Measurements from ENCODE around the gene GPC2.

Gene GPC2

GRCh38 chr7:100169147-100169850, 7.9 kb downstream of the GPC2 start:
- no CpG with 5 or more reads among the region's 11 CpGs for WGBS (ENCODE audit: extremely low coverage, insufficient coverage, insufficient read length)

GRCh38 chr7:100167912-100168323, 9.3 kb downstream of the GPC2 start:
- Histone ChIP-seq H2BK120ac (ENCODE audit: insufficient read depth, low read length, poor library complexity) (no peak overlapping the region), H3K4me1 (ENCODE audit: control insufficient read depth in 1 of 2, insufficient read depth in 2 of 2, low read length in 2 of 2) (peaks cover 3 to 4% of the 10 kb centered on the region in 2 experiments), H3K79me2 (ENCODE audit: control insufficient read depth, insufficient read depth, low read length, poor library complexity) (no peaks in the 10 kb centered on the region), H3K79me1 (ENCODE audit: low read length) (no peaks in the 10 kb centered on the region), H4K12ac (ENCODE audit: low read depth, low read length) (no peak overlapping the region), H3K9me3 (ENCODE audit: insufficient read depth, low read depth, low read length) (peaks cover 3% of the 10 kb centered on the region), H2BK5ac (ENCODE audit: low read depth, low read length, poor library complexity) (no peak overlapping the region), H2AK5ac (ENCODE audit: low read length) (no peak overlapping the region), H3K36me3 (ENCODE audit: control insufficient read depth in 1 of 2, insufficient read depth in 2 of 2, low read length in 2 of 2) (no peaks in the 10 kb centered on the region), H3K27me3 (ENCODE audit: insufficient read depth, low read length) (peaks cover 42% of the 10 kb centered on the region), H3K4me2 (ENCODE audit: low read length) (peak overlapping the region; percentile 17), H2BK12ac (ENCODE audit: low read length) (no peak overlapping the region), H2AFZ (ENCODE audit: insufficient read depth, low read length, poor library complexity) (no peak overlapping the region), H3K9ac (ENCODE audit: low read length) (no peak overlapping the region), H3K23ac (ENCODE audit: low read length) (no peak overlapping the region), H4K8ac (ENCODE audit: low read depth, low read length) (no peak overlapping the region), H4K91ac (ENCODE audit: low read depth, low read length) (no peak overlapping the region), H3K4me3 (ENCODE audit: low read depth, low read length) (no peak overlapping the region), H3K27ac (ENCODE audit: low read depth, low read length) (no peak overlapping the region), H3K18ac (ENCODE audit: low read length) (no peak overlapping the region), H3K4ac (ENCODE audit: low read depth, low read length) (no peak overlapping the region), H3K14ac (ENCODE audit: low read length) (no peak overlapping the region)
- no peak for DNase-seq
- no CpG with 5 or more reads among the region's 11 CpGs for WGBS (ENCODE audit: extremely low coverage, insufficient coverage, insufficient read length)

More at GRCh38 chr7:100169147-100169850, 7.9 kb downstream of the GPC2 start:
- no peaks in the 10 kb centered on the region for H3K36me3 ChIP-seq (ENCODE audit: control insufficient read depth in 1 of 2, insufficient read depth in 2 of 2, low read length in 2 of 2)
- DNase-seq: no peak
- no peak overlapping the region for H3K27ac ChIP-seq (ENCODE audit: low read depth, low read length)
- no peak overlapping the region for H2BK5ac ChIP-seq (ENCODE audit: low read depth, low read length, poor library complexity)
- no peak overlapping the region for H3K18ac ChIP-seq (ENCODE audit: low read length)
- H3K27me3 ChIP-seq (ENCODE audit: insufficient read depth, low read length): peaks cover 42% of the 10 kb centered on the region
- peaks cover 3% of the 10 kb centered on the region for H3K9me3 ChIP-seq (ENCODE audit: insufficient read depth, low read depth, low read length)
- H3K9ac ChIP-seq (ENCODE audit: low read length): no peak overlapping the region
- H3K14ac ChIP-seq (ENCODE audit: low read length): no peak overlapping the region
- H4K91ac ChIP-seq (ENCODE audit: low read depth, low read length): no peak overlapping the region
- H3K4ac ChIP-seq (ENCODE audit: low read depth, low read length): no peak overlapping the region
- H3K79me2 ChIP-seq (ENCODE audit: control insufficient read depth, insufficient read depth, low read length, poor library complexity): no peaks in the 10 kb centered on the region
- no peak overlapping the region for H4K8ac ChIP-seq (ENCODE audit: low read depth, low read length)
- H3K4me3 ChIP-seq (ENCODE audit: low read depth, low read length): no peak overlapping the region
- no peak overlapping the region for H2AK5ac ChIP-seq (ENCODE audit: low read length)
- no peak overlapping the region for H2BK120ac ChIP-seq (ENCODE audit: insufficient read depth, low read length, poor library complexity)
- H3K79me1 ChIP-seq (ENCODE audit: low read length): no peaks in the 10 kb centered on the region
- H3K4me2 ChIP-seq (ENCODE audit: low read length): no peak overlapping the region
- H4K12ac ChIP-seq (ENCODE audit: low read depth, low read length): no peak overlapping the region
- peaks cover 0 to 3% of the 10 kb centered on the region in 2 experiments for H3K4me1 ChIP-seq (ENCODE audit: control insufficient read depth in 1 of 2, insufficient read depth in 2 of 2, low read length in 2 of 2)
- no peak overlapping the region for H2BK12ac ChIP-seq (ENCODE audit: low read length)
- H2AFZ ChIP-seq (ENCODE audit: insufficient read depth, low read length, poor library complexity): no peak overlapping the region
- H3K23ac ChIP-seq (ENCODE audit: low read length): no peak overlapping the region

GRCh38 chr7:100166970-100167911, 9.9 kb downstream of the GPC2 start:
- no peak overlapping the region for H3K4me3 ChIP-seq (ENCODE audit: low read depth, low read length)
- H4K12ac ChIP-seq (ENCODE audit: low read depth, low read length): no peak overlapping the region
- H3K4ac ChIP-seq (ENCODE audit: low read depth, low read length): no peak overlapping the region
- H2BK5ac ChIP-seq (ENCODE audit: low read depth, low read length, poor library complexity): no peak overlapping the region
- H3K79me2 ChIP-seq (ENCODE audit: control insufficient read depth, insufficient read depth, low read length, poor library complexity): no peaks in the 10 kb centered on the region
- no CpG with 5 or more reads among the region's 14 CpGs for WGBS (ENCODE audit: extremely low coverage, insufficient coverage, insufficient read length)
- H4K91ac ChIP-seq (ENCODE audit: low read depth, low read length): no peak overlapping the region
- peaks cover 3% of the 10 kb centered on the region for H3K9me3 ChIP-seq (ENCODE audit: insufficient read depth, low read depth, low read length)
- no peak overlapping the region for H2BK120ac ChIP-seq (ENCODE audit: insufficient read depth, low read length, poor library complexity)
- H2AK5ac ChIP-seq (ENCODE audit: low read length): no peak overlapping the region
- no peak overlapping the region for H3K9ac ChIP-seq (ENCODE audit: low read length)
- H3K4me2 ChIP-seq (ENCODE audit: low read length): no peak overlapping the region
- H3K23ac ChIP-seq (ENCODE audit: low read length): no peak overlapping the region
- peaks cover 4 to 5% of the 10 kb centered on the region in 2 experiments for H3K4me1 ChIP-seq (ENCODE audit: control insufficient read depth in 1 of 2, insufficient read depth in 2 of 2, low read length in 2 of 2)
- no peak overlapping the region for H4K8ac ChIP-seq (ENCODE audit: low read depth, low read length)
- no peaks in the 10 kb centered on the region for H3K79me1 ChIP-seq (ENCODE audit: low read length)
- no peak overlapping the region for H2BK12ac ChIP-seq (ENCODE audit: low read length)
- no peaks in the 10 kb centered on the region for H3K36me3 ChIP-seq (ENCODE audit: control insufficient read depth in 1 of 2, insufficient read depth in 2 of 2, low read length in 2 of 2)
- DNase-seq: no peak
- no peak overlapping the region for H3K14ac ChIP-seq (ENCODE audit: low read length)
- peaks cover 42% of the 10 kb centered on the region for H3K27me3 ChIP-seq (ENCODE audit: insufficient read depth, low read length)
- no peak overlapping the region for H3K27ac ChIP-seq (ENCODE audit: low read depth, low read length)
- H3K18ac ChIP-seq (ENCODE audit: low read length): no peak overlapping the region
- no peak overlapping the region for H2AFZ ChIP-seq (ENCODE audit: insufficient read depth, low read length, poor library complexity)

DNA sequence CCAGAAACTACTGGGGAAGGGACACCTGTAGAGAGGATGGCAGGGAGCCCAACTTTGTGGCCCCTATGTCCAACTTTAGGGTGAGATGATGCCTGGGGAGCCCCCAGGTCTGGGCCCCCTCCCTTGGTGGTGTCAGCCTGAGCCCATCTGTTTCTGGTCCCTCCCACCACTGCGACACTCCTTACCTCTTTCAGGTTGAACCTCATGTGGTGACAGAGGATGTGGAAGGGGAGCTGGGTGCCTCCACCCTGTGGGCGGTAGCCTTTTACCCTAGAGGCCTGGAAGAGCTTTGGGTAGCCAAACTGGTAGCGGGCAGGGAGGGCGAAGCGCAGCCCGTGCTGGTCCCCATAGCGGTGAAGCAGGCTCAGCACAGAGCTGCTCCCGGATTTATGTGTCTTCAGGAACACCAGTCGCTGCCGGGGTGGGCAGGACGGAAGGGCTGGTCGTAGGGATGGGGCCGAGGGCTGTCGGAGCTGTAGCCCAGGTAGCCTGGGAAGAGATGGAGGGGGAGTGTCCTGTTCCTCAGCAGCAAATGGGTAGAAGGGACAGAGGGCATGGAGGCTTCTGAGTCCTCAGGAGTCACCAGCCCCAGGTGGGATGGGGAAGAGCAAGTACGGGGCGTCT, 10.8 kb downstream of the GPC2 start:
- Histone ChIP-seq H4K12ac (ENCODE audit: low read depth, low read length) (no peak overlapping the region), H3K4ac (ENCODE audit: low read depth, low read length) (no peak overlapping the region), H3K4me2 (ENCODE audit: low read length) (no peak overlapping the region), H3K4me3 (ENCODE audit: low read depth, low read length) (no peak overlapping the region), H3K79me2 (ENCODE audit: control insufficient read depth, insufficient read depth, low read length, poor library complexity) (no peaks in the 10 kb centered on the region), H3K14ac (ENCODE audit: low read length) (no peak overlapping the region), H2BK5ac (ENCODE audit: low read depth, low read length, poor library complexity) (no peak overlapping the region), H4K8ac (ENCODE audit: low read depth, low read length) (no peak overlapping the region), H3K9me3 (ENCODE audit: insufficient read depth, low read depth, low read length) (peaks cover 3% of the 10 kb centered on the region), H3K9ac (ENCODE audit: low read length) (no peak overlapping the region), H2AFZ (ENCODE audit: insufficient read depth, low read length, poor library complexity) (no peak overlapping the region), H3K79me1 (ENCODE audit: low read length) (no peaks in the 10 kb centered on the region), H2BK12ac (ENCODE audit: low read length) (no peak overlapping the region), H4K91ac (ENCODE audit: low read depth, low read length) (no peak overlapping the region), H3K18ac (ENCODE audit: low read length) (no peak overlapping the region), H3K4me1 (ENCODE audit: control insufficient read depth in 1 of 2, insufficient read depth in 2 of 2, low read length in 2 of 2) (peaks cover 4 to 5% of the 10 kb centered on the region in 2 experiments), H3K36me3 (ENCODE audit: control insufficient read depth in 1 of 2, insufficient read depth in 2 of 2, low read length in 2 of 2) (no peaks in the 10 kb centered on the region), H2AK5ac (ENCODE audit: low read length) (no peak overlapping the region), H3K27ac (ENCODE audit: low read depth, low read length) (no peak overlapping the region), H2BK120ac (ENCODE audit: insufficient read depth, low read length, poor library complexity) (no peak overlapping the region), H3K23ac (ENCODE audit: low read length) (no peak overlapping the region), H3K27me3 (ENCODE audit: insufficient read depth, low read length) (peaks cover 37% of the 10 kb centered on the region)
- no CpG with 5 or more reads among the region's 16 CpGs for WGBS (ENCODE audit: extremely low coverage, insufficient coverage, insufficient read length)
- DNase-seq: no peak
